AG04450 (cell line): Measurements from ENCODE around the gene ZDHHC11. TPM values are rescaled to one million over a fixed set of nuclear protein-coding genes. Genes with fewer than 3 reads are reported as not detected.

Experiments used
- CTCF ChIA-PET: fragments of 300-600, 350-600 bp; formaldehyde crosslinking; extraction: SDS; loops from one replicate; lab custom pipeline; 2022; ENCODE audit warnings: antibody characterized with exemption, inconsistent platforms; lab: Charles Lee
- POLR2A ChIA-PET: fragments of 350-600 bp; formaldehyde crosslinking; extraction: SDS; loops from one replicate; lab custom pipeline; 2021; ENCODE audit warnings: antibody characterized with exemption, inconsistent platforms; lab: Yijun Ruan, JAX
- DNase-seq: peaks from one replicate; pipeline ENCODE4 v3.0.0-alpha.2; 2011; ENCODE audit warnings: low read depth, low spot score
- H3K27ac ChIP-seq: one replicate; pipeline ENCODE4 v1.5.1; 2012; ENCODE audit warnings: low read depth, low read length, control low read depth
- H3K27me3 ChIP-seq: one replicate; pipeline ENCODE4 v1.6.0; 2012; ENCODE audit warnings: low read length; ENCODE audit not compliant: control insufficient read depth, insufficient read depth
- H3K4me3 ChIP-seq: 2 replicates; pipeline ENCODE4 v1.5.1; 2011; ENCODE audit warnings: mild to moderate bottlenecking, low read depth, low read length, control low read depth
- H3K9me3 ChIP-seq: 2 replicates; pipeline ENCODE4 v1.5.1; 2012; ENCODE audit warnings: low read length; ENCODE audit not compliant: control insufficient read depth, insufficient read depth
- CTCF ChIP-seq: IDR thresholded peaks from 2 replicates; pipeline ENCODE4 v1.5.1; 2011; ENCODE audit warnings: low read depth, low read length, control low read depth, inconsistent platforms
- polyA plus RNA-seq: library from polyadenylated mRNA; depleted of rRNA; stranded (reverse); fragments of >200 nt; gene quantifications from 2 replicates; pipeline ENCODE4 v1.2.3, GENCODE V29; 2011

The ZDHHC11 gene
- polyA plus RNA-seq, 1 experiment, result 0.26 TPM

DNA sequence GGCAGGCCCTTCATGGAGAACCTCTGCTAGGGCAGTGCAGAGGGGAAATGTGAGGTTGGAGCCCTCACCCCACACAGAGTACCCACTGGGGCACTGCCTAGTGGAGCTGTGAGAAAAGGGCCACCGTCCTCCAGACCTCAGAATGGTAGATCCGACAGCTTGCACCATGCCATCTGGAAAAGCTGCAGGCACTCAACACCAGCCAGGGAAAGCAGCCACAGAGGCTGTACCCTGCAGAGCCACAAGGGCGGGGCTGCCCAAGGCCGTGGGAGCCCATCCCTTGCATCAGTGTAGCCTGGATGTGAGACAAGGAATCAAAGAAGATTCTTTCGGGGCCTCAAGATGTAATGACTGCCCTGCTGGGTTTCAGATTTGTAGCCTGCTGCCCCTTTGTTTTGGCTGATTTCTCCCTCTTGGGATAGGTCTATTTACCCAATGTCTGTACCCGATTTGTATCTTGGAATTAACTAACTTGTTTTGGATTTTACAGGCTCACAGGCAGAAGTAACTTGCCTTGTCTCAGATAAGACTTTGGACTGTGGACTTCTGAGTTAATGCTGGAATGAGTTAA lies 16.6 kb upstream of the ZDHHC11 start:
- ChIA-PET POLR2A (no interaction called here), CTCF (no interaction called here)
- no peak for DNase-seq

GRCh38 chr5:865771-866170 lies 15.0 kb upstream of the ZDHHC11 start:
- POLR2A ChIA-PET, result no interaction called here
- TF ChIP-seq CTCF, result no peak
- H3K9me3 ChIP-seq, result no peaks in the 10 kb centered on the region; the same call in 1 of the 2 replicates
- H3K27me3 ChIP-seq, result no peaks in the 10 kb centered on the region
- H3K27ac ChIP-seq, result no peak overlapping the region
- CTCF ChIA-PET, result no interaction called here
- no peak overlapping the region for H3K4me3 ChIP-seq
- DNase-seq, result no peak

More for the DNA sequence above, 16.6 kb upstream of the ZDHHC11 start:
- Histone ChIP-seq H3K27ac (no peak overlapping the region), H3K9me3 (no peaks in the 10 kb centered on the region; the same call in 1 of the 2 replicates), H3K27me3 (no peaks in the 10 kb centered on the region), H3K4me3 (no peak overlapping the region)
- TF ChIP-seq CTCF, result no peak

GRCh38 chr5:865168-865521 lies 14.4 kb upstream of the ZDHHC11 start:
- TF ChIP-seq CTCF, result no peak
- no peaks in the 10 kb centered on the region; the same call in 1 of the 2 replicates for H3K9me3 ChIP-seq
- H3K27ac ChIP-seq, result no peak overlapping the region
- DNase-seq, result no peak
- CTCF ChIA-PET, result interaction anchor here (0.6 kb wide), 1 partner anchor 16 kb away, joined by 3 read pairs; no protein-coding TSS in a partner anchor
- POLR2A ChIA-PET, result no interaction called here
- H3K4me3 ChIP-seq, result no peak overlapping the region
- H3K27me3 ChIP-seq, result no peaks in the 10 kb centered on the region

GRCh38 chr5:864492-865167 lies 13.8 kb upstream of the ZDHHC11 start:
- Histone ChIP-seq H3K9me3 (no peaks in the 10 kb centered on the region; the same call in 1 of the 2 replicates), H3K27ac (no peak overlapping the region), H3K27me3 (no peaks in the 10 kb centered on the region), H3K4me3 (no peak overlapping the region)
- no peak for TF ChIP-seq CTCF
- ChIA-PET CTCF (interaction anchor here (0.6 kb wide), 1 partner anchor 15 kb away, joined by 3 read pairs; no protein-coding TSS in a partner anchor), POLR2A (no interaction called here)
- peak; percentile 6 for DNase-seq

DNA sequence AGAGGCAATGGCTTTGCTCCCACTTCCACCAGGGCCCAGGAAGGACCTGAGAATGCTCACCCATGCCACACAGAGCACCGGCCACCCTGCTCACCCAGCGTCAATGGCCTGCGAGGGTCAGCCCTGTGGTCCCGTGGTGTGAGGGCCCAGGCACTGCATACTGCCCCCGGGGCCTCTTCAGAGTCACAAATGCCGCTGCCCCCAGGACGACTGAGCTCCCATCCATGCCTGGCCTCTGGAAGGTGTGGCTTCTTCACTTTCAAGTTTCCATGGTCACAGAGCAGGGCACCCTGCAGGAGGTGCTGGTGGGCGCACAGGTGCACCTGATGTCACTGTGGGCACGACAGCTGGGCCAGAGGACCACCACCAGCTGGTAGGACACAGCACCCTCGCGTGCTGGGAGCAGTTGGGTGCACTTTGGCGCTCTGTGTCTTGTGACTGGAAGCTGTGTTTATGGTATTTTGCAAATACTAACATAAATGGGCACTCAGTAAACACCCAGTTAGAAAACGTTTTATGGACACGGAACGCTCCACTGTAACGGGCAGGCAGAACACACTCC lies 12.5 kb upstream of the ZDHHC11 start:
- ChIA-PET POLR2A (no interaction called here), CTCF (interaction anchor here (0.8 kb wide), 1 partner anchor 192 kb away, joined by 3 read pairs; no protein-coding TSS in a partner anchor)
- Histone ChIP-seq H3K27ac (no peak overlapping the region), H3K9me3 (no peaks in the 10 kb centered on the region; the same call in 1 of the 2 replicates), H3K27me3 (no peaks in the 10 kb centered on the region), H3K4me3 (no peak overlapping the region)
- DNase-seq, result no peak
- no peak for TF ChIP-seq CTCF
